ENCODE measurements around the gene PSPH.
"Not testable (repeated sequence)": the region's sequence is repeated elsewhere in the genome, so short reads cannot be mapped to it uniquely, and the experiment has no call there.

Gene PSPH

DNA sequence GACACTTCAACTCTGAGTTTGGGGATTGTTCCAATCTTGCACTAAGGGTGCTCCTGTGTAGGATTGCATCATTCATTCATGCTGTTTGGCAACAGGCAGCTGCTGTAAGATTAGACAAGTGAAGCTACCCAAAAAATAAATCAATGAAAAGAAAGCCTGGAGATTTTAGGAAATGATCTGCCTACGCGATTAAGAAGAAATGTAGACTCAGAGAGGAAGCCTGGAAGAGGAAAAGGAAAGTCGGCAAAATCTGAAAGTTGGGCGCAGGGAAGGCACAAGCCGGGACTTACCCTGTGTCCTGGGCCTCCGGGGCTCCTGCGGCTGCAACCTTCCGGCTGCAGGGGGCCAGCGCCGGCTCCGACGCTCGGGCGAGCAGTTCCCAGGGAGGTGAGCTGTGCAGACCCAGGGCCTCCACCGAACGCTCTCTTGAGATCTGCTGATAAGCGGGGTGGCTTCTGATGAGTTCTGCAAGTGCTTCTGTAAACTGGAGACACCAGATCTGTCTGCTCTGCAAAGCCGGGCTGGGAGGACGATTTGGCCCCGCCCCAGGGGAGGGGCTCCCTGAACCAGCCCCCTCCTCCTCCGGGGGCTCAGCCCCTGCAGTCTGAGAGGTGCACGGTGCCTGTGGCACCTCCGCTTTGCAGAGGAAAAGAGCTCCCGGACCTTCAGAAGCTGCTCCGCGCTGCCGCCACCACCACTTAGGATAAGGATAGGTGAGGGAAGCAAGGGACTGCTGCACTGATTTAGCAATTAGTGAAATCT is 17.4 kb downstream of the PSPH start:
- TF ChIP-seq, protein P1, sequence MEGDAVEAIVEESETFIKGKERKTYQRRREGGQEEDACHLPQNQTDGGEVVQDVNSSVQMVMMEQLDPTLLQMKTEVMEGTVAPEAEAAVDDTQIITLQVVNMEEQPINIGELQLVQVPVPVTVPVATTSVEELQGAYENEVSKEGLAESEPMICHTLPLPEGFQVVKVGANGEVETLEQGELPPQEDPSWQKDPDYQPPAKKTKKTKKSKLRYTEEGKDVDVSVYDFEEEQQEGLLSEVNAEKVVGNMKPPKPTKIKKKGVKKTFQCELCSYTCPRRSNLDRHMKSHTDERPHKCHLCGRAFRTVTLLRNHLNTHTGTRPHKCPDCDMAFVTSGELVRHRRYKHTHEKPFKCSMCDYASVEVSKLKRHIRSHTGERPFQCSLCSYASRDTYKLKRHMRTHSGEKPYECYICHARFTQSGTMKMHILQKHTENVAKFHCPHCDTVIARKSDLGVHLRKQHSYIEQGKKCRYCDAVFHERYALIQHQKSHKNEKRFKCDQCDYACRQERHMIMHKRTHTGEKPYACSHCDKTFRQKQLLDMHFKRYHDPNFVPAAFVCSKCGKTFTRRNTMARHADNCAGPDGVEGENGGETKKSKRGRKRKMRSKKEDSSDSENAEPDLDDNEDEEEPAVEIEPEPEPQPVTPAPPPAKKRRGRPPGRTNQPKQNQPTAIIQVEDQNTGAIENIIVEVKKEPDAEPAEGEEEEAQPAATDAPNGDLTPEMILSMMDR (IDR thresholded peaks at IDR 0.05; ENCODE audit: insufficient read depth, low read depth, low read length, missing control alignments): peak; percentile 21
- DNase-seq (ENCODE audit: low read depth): peak; percentile 85
- H3K4me3 ChIP-seq (ENCODE audit: low read depth, low read length): peak overlapping the region; percentile 96

DNA sequence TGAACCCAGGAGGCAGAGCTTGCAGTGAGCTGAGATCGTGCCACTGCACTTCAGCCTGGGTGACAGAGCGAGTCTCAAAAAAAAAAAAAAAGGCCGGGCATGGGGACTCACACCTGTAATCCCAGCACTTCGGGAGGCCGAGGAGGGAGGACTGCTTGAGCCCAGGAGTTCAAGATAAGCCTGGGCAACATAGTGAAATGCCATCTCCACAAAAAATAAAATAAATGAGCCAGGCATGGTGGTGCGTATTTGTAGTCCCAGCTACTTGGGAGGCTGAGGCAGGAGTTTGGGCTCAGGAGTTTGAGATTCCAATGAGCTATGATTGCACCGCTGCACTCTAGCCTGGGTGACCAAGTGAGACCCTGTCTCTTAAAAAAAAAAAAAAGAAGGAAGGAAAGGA is 18.7 kb downstream of the PSPH start:
- not testable (repeated sequence) for DNase-seq (ENCODE audit: low read depth); H3K4me3 ChIP-seq (ENCODE audit: low read depth, low read length)

DNA sequence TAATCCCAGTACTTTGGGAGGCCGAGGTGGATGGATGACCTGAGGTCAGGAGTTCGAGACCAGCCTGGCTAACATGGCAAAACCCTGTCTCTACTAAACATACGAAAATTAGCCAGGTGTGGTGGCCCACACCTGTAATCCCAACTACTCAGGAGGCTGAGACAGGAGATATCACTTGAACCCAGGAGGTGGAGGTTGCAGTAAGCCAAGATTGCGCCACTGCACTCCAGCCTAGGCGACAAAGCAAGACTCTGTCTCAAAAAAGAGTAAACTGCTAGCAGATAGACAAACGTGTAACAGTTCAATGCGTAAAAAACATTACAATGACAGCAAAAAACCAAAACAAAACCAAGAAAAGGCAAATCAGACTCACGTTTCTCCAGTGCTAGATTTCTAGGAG is 19.7 kb downstream of the PSPH start:
- not testable (repeated sequence) for H3K4me3 ChIP-seq (ENCODE audit: low read depth, low read length)

DNA sequence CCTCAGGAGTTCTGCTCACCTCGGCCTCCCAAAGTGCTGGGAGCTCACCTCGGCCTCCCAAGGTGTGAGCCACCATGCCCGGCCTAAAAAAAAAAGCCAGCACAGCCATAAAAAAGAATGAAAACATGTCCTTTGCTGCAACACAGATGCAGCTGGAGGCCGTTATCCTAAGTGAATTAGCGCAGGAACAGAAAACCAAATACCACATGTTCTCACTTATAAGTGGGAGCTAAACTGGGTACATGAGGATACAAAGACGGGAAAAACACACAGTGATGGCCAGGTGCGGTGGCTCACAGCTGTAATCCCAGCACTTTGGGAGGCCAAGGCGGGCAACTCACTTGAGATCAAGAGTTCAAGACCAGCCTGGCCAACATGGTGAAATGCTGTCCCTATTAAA is 20.9 kb downstream of the PSPH start:
- TF ChIP-seq, protein P1 (IDR thresholded peaks at IDR 0.05; ENCODE audit: insufficient read depth, low read depth, low read length, missing control alignments): no peak
- H3K4me3 ChIP-seq (ENCODE audit: low read depth, low read length): no peak overlapping the region
- no peak for DNase-seq (ENCODE audit: low read depth)

More for the DNA sequence above, 19.7 kb downstream of the PSPH start:
- DNase-seq (ENCODE audit: low read depth): not testable (repeated sequence)

DNA sequence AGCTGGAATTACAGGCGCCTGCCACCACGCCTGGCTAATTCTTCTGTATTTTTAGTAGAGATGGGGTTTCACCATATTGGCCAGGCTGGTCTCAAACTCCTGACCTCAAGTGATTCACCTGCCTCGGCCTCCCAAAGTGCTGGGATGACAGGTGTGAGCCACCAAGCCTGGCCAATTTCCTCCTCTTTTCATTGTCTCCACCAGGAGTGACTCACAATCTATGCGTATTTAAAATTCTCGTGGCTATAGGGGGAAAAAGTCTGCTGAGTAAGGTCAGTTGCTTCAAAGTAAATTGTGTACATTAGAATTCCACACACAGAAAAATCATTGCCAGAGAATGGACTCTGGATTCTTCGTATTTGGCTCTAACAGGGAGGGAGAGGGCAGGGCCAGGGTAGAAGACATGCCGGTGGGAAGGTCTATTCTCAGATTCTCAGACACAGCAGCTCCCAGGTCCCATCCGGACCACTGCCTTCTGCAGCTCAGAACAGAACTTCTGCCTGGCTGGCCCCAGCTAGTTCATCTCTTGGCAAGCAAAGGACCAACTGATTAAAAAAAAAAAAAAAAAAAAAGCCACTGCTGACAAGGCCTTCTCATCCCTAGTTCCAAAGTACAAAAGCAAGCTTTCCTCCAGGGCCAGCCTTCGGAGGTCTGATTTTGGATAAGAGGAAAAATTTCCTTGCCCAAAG is 22.2 kb downstream of the PSPH start:
- TF ChIP-seq, protein P1 (IDR thresholded peaks at IDR 0.05; ENCODE audit: insufficient read depth, low read depth, low read length, missing control alignments): no peak
- DNase-seq (ENCODE audit: low read depth): no peak
- H3K4me3 ChIP-seq (ENCODE audit: low read depth, low read length): no peak overlapping the region

DNA sequence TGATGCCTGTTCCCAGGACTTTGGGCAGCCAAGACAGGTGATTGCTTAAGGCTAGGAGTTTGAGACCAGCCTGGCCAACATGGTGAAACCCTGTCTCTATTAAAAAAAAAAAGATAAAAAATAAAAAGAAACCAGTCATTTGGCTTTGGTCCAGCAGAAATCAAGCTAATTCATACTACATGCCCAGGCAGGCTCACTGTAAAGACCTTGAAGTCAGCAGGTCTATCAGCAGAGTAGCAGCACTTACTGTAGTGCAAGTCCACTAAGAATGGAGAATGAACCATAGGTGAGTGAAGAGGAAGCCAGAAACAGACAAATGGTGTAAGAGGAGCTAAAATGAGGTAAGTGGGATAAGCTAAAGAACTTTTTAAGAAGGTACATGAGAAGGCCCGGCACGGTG is 24.7 kb downstream of the PSPH start:
- no peak overlapping the region for H3K4me3 ChIP-seq (ENCODE audit: low read depth, low read length)
- TF ChIP-seq, protein P1 (IDR thresholded peaks at IDR 0.05; ENCODE audit: insufficient read depth, low read depth, low read length, missing control alignments): no peak
- DNase-seq (ENCODE audit: low read depth): no peak

DNA sequence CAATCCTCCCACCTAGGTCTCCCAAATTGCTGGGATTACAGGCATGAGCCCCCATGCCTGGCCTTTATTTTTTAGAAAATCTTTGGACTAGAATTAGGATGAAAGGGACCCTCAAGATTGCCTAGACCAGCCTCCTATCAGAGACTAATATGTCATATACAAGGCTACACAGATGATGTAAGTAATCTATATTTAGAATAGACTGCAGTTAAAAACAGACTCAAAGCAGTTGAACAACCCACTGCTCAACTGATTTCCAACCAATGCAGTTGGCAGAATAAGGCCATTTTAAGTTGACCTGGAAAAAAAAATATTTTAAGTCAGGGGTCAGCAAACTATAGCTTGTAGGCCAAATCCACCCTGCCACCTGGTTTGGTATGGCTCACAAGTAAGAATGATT is 27.7 kb downstream of the PSPH start:
- no peak for DNase-seq (ENCODE audit: low read depth)
- TF ChIP-seq, protein P1 (IDR thresholded peaks at IDR 0.05; ENCODE audit: insufficient read depth, low read depth, low read length, missing control alignments): no peak
- H3K4me3 ChIP-seq (ENCODE audit: low read depth, low read length): no peak overlapping the region

DNA sequence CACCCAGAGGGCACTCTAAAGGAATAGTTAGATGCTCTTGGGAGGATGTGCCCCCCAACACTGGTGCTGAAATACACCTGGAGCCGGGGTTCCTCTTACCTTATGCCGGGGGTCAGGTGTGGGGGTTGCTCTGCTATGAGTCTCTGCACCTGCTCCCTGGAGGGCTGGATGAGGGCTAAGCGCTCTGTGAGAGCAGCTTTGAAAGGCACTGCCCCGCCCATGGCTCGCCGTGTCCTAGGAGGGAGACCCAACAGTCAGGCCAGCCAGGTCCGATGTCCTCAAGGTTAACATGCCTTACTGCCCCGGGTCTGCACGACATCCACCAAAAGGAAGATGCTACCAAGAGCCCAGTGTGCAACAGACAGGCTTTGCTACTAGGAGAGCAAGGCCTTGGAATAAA is 31.7 kb downstream of the PSPH start:
- no peak for DNase-seq (ENCODE audit: low read depth)
- TF ChIP-seq, protein P1 (IDR thresholded peaks at IDR 0.05; ENCODE audit: insufficient read depth, low read depth, low read length, missing control alignments): no peak
- H3K4me3 ChIP-seq (ENCODE audit: low read depth, low read length): no peak overlapping the region

DNA sequence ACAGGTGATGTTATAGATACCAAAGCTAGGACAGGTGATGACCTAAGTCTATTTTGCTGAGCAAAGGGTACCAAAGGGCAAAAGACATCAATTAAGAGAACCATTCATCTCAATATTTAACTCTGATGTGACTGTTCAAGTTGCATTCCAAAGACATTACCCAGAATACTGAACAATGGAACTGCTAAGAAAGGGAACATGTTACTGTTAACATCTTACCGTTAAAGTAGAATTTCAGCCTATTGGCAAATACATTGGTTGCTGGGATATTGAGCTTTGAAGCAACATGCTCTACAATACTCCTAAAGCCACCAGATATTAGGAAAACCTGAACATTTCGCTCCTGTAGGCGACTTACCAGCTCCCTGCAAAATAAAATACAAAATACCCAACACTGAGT is 34.2 kb downstream of the PSPH start:
- H3K4me3 ChIP-seq (ENCODE audit: low read depth, low read length); DNase-seq (ENCODE audit: low read depth): not testable (repeated sequence)
